Measurements from ENCODE around the gene SIGLEC7. TPM values are rescaled to one million over a fixed set of nuclear protein-coding genes. Genes with fewer than 3 reads are reported as not detected.

SIGLEC7 gene
- total RNA-seq, 2 experiments from 2014 or later, result not detected

DNA sequence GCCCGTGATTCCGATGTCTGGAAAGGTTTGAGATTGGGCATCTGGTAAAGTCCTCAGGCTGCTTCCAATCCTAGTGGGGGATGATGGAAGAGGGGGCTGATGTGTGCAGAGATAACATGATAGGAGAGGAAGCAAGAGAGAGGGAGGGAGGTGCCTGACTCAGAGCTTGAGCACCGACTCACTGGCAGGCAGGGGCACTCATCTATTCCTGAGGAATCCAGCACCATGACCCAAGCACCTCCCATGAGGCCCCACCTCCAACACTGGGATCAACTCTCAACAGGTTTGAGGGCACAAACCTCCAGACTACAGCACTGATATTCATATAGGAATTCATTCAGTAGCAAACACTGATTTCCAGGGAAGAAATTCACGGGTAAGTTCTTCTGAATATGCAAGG is 23.0 kb upstream of the SIGLEC7 start:
- DNase-seq (no peak), ATAC-seq (no peak)
- intact Hi-C loops (cut with DNase I, micrococcal nuclease), result no loop called here
- Mint-ChIP-seq H3K27ac (no peak overlapping the region), H3K36me3 (ENCODE audit: low read depth) (no peaks in the 10 kb centered on the region), H3K4me3 (no peak overlapping the region), H3K9me3 (ENCODE audit: low read depth) (no peaks in the 10 kb centered on the region), H3K27me3 (no peaks in the 10 kb centered on the region), H3K4me1 (peaks cover 35% of the 10 kb centered on the region)
- POLR2A ChIA-PET, result interaction anchor here (0.6 kb wide), 1 partner anchor 213 kb away, joined by 6 read pairs; no protein-coding TSS in a partner anchor
- CTCF ChIA-PET, result interaction anchor here (0.6 kb wide), 1 partner anchor 35 kb away, joined by 3 read pairs; no protein-coding TSS in a partner anchor

DNA sequence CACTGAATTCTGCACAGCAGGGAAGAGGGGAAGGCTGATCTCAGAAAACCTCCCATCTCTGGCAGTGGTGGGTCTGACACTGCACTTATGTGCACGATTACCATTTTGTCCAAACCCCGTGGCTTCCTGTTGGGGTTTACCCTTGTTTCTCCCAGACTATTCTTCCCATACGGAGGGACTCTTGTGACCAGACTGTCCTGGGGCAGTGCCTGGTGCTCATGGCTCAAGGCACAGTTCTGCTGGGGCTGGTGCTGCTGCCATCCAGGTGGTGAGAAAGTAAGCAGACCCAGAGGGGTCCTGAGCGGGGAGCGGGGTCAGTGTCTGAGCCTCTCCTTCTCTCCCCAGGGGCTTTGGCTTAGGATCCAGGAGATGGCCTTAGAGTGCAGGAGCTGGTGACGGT is 22.5 kb upstream of the SIGLEC7 start:
- ChIA-PET POLR2A (no interaction called here), CTCF (interaction anchor here (0.6 to 0.8 kb wide), 2 partner anchors 15 to 35 kb away, joined by 3 read pairs; no protein-coding TSS in a partner anchor)
- intact Hi-C loops (cut with DNase I, micrococcal nuclease), result no loop called here
- H3K9me3 Mint-ChIP-seq (ENCODE audit: low read depth), result no peaks in the 10 kb centered on the region
- no peak overlapping the region for H3K4me3 Mint-ChIP-seq
- H3K27me3 Mint-ChIP-seq, result no peaks in the 10 kb centered on the region
- DNase-seq, result no peak
- no peak overlapping the region for H3K27ac Mint-ChIP-seq
- ATAC-seq, result no peak
- H3K36me3 Mint-ChIP-seq (ENCODE audit: low read depth), result no peaks in the 10 kb centered on the region
- H3K4me1 Mint-ChIP-seq, result peaks cover 40% of the 10 kb centered on the region

DNA sequence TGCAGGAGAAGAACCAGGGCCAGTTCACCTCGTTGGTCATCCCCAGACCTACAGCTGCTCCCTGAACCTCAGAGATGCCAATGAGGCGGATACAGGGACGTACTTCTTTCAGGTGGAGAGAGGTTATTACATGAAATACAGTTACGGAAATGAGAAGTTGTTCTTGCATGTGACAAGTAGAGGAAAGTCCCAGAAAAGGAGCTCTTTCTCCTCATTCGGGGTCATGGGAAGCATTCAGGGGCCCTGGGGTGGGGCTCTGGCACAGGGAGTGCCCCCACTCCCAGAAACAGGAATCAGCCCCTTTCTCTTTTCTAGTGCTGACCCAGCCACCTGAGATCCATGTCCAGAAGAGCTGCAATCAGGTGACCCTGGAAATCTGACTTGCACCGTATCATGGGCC is 21.9 kb upstream of the SIGLEC7 start:
- intact Hi-C loops (cut with DNase I, micrococcal nuclease), result no loop called here
- H3K4me1 Mint-ChIP-seq, result peaks cover 45% of the 10 kb centered on the region
- ChIA-PET POLR2A (no interaction called here), CTCF (interaction anchor here (0.8 to 0.9 kb wide), 3 partner anchors 10 to 150 kb away, joined by 3 read pairs; no protein-coding TSS in a partner anchor)
- no peak overlapping the region for H3K4me3 Mint-ChIP-seq
- no peaks in the 10 kb centered on the region for H3K36me3 Mint-ChIP-seq (ENCODE audit: low read depth)
- no peak overlapping the region for H3K27ac Mint-ChIP-seq
- no peak for ATAC-seq
- H3K27me3 Mint-ChIP-seq, result no peaks in the 10 kb centered on the region
- H3K9me3 Mint-ChIP-seq (ENCODE audit: low read depth), result no peaks in the 10 kb centered on the region
- no peak for DNase-seq

DNA sequence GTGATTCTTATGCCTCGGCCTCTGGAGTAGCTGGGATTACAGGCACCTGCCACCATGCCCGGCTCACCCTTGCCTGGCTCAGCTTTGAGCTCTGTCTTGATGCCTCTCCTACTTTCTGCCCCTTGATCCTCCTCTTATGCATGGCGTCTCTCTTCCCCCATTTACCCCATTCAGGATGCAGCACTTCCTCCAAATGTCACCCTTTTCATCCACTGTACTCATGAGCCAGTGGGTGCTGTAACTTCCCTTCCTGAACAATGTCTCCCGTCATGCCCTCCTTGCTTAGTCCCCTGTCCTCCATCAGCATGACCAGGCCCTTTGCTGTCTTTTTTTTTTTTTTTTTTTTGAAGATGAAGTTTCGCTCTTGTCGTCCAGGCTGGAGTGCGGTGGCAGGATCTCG is 20.8 kb upstream of the SIGLEC7 start:
- no peaks in the 10 kb centered on the region for H3K36me3 Mint-ChIP-seq (ENCODE audit: low read depth)
- ChIA-PET POLR2A (no interaction called here), CTCF (interaction anchor here (0.9 kb wide), 1 partner anchor 9 kb away, joined by 3 read pairs; no protein-coding TSS in a partner anchor)

DNA sequence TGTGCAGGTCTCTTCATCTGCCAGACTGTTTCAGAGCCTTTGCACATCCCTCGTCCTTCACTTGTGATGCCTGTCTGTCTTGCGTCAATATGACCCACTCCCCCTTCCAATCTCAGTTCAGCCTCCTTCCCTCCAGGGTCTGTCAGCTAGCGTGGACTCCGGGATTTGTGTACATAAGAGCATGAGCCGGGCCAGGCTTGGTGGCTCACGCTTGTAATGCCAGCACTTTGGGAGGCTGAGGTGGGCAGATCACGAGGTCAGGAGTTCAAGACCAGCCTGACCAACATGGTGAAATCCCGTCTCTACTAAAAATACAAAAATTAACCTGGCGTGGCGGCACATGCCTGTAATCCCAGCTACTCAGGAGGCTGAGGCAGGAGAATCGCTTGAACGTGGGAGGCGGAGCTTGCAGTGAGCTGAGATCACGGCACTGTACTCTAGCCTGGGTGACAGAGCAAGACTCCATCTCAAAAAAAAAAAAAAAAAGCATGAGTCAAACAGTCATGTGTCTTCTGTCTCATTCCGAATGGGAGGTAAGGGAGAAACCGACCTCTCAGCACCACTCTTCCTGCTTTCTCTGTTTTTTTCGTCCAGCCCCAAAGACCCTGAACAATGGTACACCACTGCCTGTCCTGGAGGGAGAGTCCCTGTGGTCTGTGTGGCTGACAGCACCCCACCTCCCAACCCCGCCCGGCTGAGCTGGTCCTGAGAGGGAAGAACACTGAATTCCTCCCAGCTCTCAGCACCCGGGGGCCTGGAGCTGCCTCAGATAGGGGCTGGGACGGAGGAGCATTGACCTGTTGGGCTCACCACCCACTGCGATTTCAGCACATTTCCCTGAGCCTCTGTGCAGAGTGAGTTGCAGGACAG is 19.8 kb upstream of the SIGLEC7 start:
- peak; percentile 20 for ATAC-seq
- ChIA-PET POLR2A (no interaction called here), CTCF (interaction anchor here (1.4 kb wide), 1 partner anchor 36 kb away, joined by 3 read pairs; no protein-coding TSS in a partner anchor)
- Mint-ChIP-seq H3K27me3 (no peaks in the 10 kb centered on the region), H3K9me3 (ENCODE audit: low read depth) (no peaks in the 10 kb centered on the region), H3K4me3 (no peak overlapping the region), H3K27ac (peak overlapping the region; percentile 67), H3K36me3 (ENCODE audit: low read depth) (no peaks in the 10 kb centered on the region), H3K4me1 (peaks cover 56% of the 10 kb centered on the region)
- no peak for DNase-seq
- intact Hi-C loops (cut with DNase I, micrococcal nuclease), result no loop called here

More for the DNA sequence above, 20.8 kb upstream of the SIGLEC7 start:
- no peaks in the 10 kb centered on the region for H3K27me3 Mint-ChIP-seq
- no peak for DNase-seq
- peaks cover 46% of the 10 kb centered on the region for H3K4me1 Mint-ChIP-seq
- no peaks in the 10 kb centered on the region for H3K9me3 Mint-ChIP-seq (ENCODE audit: low read depth)
- H3K27ac Mint-ChIP-seq, result no peak overlapping the region
- intact Hi-C loops (cut with DNase I, micrococcal nuclease), result no loop called here
- no peak overlapping the region for H3K4me3 Mint-ChIP-seq
- no peak for ATAC-seq

DNA sequence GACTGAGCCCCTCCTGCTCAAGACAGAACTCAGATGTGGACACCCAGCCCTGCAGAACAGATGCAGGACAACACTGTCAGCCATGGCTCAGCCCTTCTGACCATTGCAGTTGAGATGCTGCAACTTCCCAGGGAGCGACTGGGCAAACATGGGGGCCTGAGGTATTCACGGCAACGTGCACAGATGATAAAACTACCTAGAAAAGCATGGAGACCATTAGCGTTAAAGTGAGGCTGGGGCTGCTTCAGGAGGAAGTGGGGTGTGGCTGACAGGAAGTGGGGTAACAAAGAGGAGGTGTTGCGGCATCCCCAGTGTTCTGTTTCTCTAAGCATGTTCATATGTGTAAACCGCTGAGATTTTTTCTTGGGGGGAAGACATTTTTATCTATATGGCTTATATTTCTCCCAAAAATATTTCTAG is 18.7 kb upstream of the SIGLEC7 start:
- H3K4me1 Mint-ChIP-seq, result peaks cover 65% of the 10 kb centered on the region
- peak; percentile 79 for ATAC-seq
- intact Hi-C loops (cut with DNase I, micrococcal nuclease), result no loop called here
- H3K4me3 Mint-ChIP-seq, result peak overlapping the region; percentile 38
- peak overlapping the region; percentile 83 for H3K27ac Mint-ChIP-seq
- DNase-seq, result peak; percentile 71
- POLR2A ChIA-PET, result no interaction called here
- no peaks in the 10 kb centered on the region for H3K36me3 Mint-ChIP-seq (ENCODE audit: low read depth)
- H3K9me3 Mint-ChIP-seq (ENCODE audit: low read depth), result no peaks in the 10 kb centered on the region
- CTCF ChIA-PET, result interaction anchor here (1.4 kb wide), 1 partner anchor 35 kb away, joined by 3 read pairs; no protein-coding TSS in a partner anchor
- H3K27me3 Mint-ChIP-seq, result no peaks in the 10 kb centered on the region

DNA sequence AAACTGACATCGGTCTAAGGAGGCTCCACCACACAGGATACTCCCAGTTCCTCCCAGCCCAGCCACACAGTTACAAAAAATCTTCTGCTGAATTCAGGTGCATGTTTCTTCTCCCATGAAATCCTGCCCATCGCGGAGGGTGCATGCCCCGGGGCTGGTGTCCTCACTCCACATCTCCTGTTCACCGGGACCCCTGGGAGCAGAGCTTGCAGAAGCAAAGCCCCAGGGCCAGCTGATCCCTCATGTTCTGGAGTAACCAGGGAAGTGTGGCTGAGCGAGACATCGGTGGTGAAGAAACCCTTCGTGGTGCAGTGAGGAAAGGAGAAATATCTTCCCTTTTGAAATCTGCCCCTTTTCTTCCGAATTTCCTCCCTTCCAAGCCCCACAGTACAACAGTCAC is 18.3 kb upstream of the SIGLEC7 start:
- no peak for ATAC-seq
- intact Hi-C loops (cut with DNase I, micrococcal nuclease), result no loop called here
- no peaks in the 10 kb centered on the region for H3K27me3 Mint-ChIP-seq
- peak overlapping the region; percentile 38 for H3K4me3 Mint-ChIP-seq
- no peaks in the 10 kb centered on the region for H3K9me3 Mint-ChIP-seq (ENCODE audit: low read depth)
- H3K27ac Mint-ChIP-seq, result peak overlapping the region; percentile 83
- no peak for DNase-seq
- ChIA-PET POLR2A (no interaction called here), CTCF (no interaction called here)
- no peaks in the 10 kb centered on the region for H3K36me3 Mint-ChIP-seq (ENCODE audit: low read depth)
- peaks cover 69% of the 10 kb centered on the region for H3K4me1 Mint-ChIP-seq

DNA sequence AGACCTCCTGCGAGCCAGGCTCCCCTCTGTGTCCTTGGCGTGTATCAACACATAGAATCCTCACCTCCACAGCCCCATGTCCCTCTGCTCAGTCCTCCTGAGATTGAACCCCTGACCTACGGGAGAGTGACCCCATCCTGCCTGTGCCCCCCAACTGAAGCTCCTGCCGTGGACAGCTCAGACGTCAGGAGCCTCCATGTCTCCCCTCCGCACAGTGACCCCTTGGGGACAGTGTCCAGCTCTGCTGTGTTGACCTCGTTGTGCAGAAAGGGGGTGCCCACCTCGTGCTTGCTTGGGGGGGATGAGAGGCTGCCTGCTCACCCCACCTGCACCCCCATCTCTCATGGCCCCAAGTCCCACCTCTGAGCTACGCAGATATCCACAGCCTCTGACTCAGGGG is 17.9 kb upstream of the SIGLEC7 start:
- peaks cover 69% of the 10 kb centered on the region for H3K4me1 Mint-ChIP-seq
- ATAC-seq (no peak), DNase-seq (no peak)
- H3K36me3 Mint-ChIP-seq (ENCODE audit: low read depth), result no peaks in the 10 kb centered on the region
- intact Hi-C loops (cut with DNase I, micrococcal nuclease), result no loop called here
- no peaks in the 10 kb centered on the region for H3K9me3 Mint-ChIP-seq (ENCODE audit: low read depth)
- peak overlapping the region; percentile 38 for H3K4me3 Mint-ChIP-seq
- H3K27ac Mint-ChIP-seq, result peak overlapping the region; percentile 83
- H3K27me3 Mint-ChIP-seq, result no peaks in the 10 kb centered on the region
- ChIA-PET POLR2A (no interaction called here), CTCF (interaction anchor here (0.6 kb wide), 2 partner anchors 12 to 24 kb away, joined by 3 read pairs; no protein-coding TSS in a partner anchor)

DNA sequence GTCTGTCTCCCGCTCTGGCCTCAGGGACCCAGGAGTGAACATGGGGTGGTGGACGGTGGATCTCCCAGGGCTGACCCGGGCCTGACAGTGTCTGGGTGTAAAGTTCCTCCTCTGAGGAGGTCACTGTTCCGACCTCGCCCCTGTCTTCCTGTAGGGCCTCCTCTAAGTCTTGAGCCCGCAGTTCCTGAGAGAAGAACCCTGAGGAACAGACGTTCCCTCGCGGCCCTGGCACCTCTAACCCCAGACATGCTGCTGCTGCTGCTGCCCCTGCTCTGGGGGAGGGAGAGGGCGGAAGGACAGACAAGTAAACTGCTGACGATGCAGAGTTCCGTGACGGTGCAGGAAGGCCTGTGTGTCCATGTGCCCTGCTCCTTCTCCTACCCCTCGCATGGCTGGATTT is 17.4 kb upstream of the SIGLEC7 start, which contains the start of gene SIGLEC9:
SIGLEC9 (plus strand) TSS at position 178 of the 400 bp plus-strand sequence; CDS start at position 247, 69 bp downstream.
- POLR2A ChIA-PET, result no interaction called here
- ATAC-seq (no peak), DNase-seq (no peak)
- intact Hi-C loops (cut with DNase I, micrococcal nuclease), result no loop called here
- H3K36me3 Mint-ChIP-seq (ENCODE audit: low read depth), result no peaks in the 10 kb centered on the region
- CTCF ChIA-PET, result interaction anchor here (0.6 to 0.7 kb wide), 3 partner anchors 12 to 34 kb away, joined by 3 read pairs; no protein-coding TSS in a partner anchor
- peak within 1 kb of the TSS; percentile 83 for H3K27ac Mint-ChIP-seq
- peaks cover 70% of the 10 kb centered on the region for H3K4me1 Mint-ChIP-seq
- H3K9me3 Mint-ChIP-seq (ENCODE audit: low read depth), result no peaks in the 10 kb centered on the region
- H3K4me3 Mint-ChIP-seq, result peak within 1 kb of the TSS; percentile 38
- H3K27me3 Mint-ChIP-seq, result no peaks in the 10 kb centered on the region

DNA sequence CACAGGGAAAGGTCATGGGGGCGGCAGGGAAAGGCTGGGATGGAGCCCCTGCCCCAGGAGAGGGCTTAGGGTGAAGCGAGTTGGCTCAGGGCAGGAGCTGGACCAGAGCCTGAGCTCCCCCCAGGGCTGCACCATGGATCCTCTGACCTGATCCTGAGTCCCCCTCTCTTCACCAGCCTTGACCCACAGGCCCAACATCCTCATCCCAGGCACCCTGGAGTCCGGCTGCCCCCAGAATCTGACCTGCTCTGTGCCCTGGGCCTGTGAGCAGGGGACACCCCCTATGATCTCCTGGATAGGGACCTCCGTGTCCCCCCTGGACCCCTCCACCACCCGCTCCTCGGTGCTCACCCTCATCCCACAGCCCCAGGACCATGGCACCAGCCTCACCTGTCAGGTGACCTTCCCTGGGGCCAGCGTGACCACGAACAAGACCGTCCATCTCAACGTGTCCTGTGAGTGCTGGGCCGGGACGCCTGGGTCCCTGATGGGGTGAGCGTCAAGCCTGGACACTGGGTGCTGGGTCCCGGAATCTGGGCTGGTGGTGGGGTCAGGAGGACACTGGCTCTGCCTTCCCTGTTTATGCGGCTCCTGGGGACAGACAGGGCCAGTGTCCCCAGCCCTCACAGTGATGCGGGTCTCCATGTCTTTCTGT is 16.6 kb upstream of the SIGLEC7 start:
- Mint-ChIP-seq H3K27ac (no peak overlapping the region), H3K9me3 (ENCODE audit: low read depth) (no peaks in the 10 kb centered on the region), H3K4me1 (peaks cover 74% of the 10 kb centered on the region), H3K4me3 (no peak overlapping the region), H3K27me3 (no peaks in the 10 kb centered on the region), H3K36me3 (ENCODE audit: low read depth) (no peaks in the 10 kb centered on the region)
- CTCF ChIA-PET, result interaction anchor here (0.7 kb wide), 1 partner anchor 67 kb away, joined by 3 read pairs; no protein-coding TSS in a partner anchor
- DNase-seq (no peak), ATAC-seq (no peak)
- intact Hi-C loops (cut with DNase I, micrococcal nuclease), result no loop called here
- POLR2A ChIA-PET, result no interaction called here

DNA sequence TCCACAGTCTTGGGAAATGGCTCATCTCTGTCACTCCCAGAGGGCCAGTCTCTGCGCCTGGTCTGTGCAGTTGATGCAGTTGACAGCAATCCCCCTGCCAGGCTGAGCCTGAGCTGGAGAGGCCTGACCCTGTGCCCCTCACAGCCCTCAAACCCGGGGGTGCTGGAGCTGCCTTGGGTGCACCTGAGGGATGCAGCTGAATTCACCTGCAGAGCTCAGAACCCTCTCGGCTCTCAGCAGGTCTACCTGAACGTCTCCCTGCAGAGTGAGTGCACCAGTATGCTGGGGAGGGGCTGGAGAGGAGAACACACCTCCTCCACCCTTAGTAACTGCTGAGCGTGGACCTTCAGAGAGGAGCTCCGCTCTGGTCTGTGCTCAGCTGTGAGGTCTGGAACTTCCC is 15.1 kb upstream of the SIGLEC7 start:
- peaks cover 80% of the 10 kb centered on the region for H3K4me1 Mint-ChIP-seq

More for the DNA sequence above, 15.1 kb upstream of the SIGLEC7 start:
- ATAC-seq (no peak), DNase-seq (no peak)
- Mint-ChIP-seq H3K27me3 (no peaks in the 10 kb centered on the region), H3K4me3 (no peak overlapping the region), H3K36me3 (ENCODE audit: low read depth) (no peaks in the 10 kb centered on the region), H3K27ac (no peak overlapping the region), H3K9me3 (ENCODE audit: low read depth) (no peaks in the 10 kb centered on the region)
- ChIA-PET CTCF (interaction anchor here (0.6 to 1.0 kb wide), 2 partner anchors 32 to 221 kb away, joined by 3 to 7 read pairs; no protein-coding TSS in a partner anchor), POLR2A (interaction anchor here (0.6 to 1.0 kb wide), 2 partner anchors 13 to 172 kb away, joined by 4 to 5 read pairs; no protein-coding TSS in a partner anchor)
- intact Hi-C loops (cut with DNase I, micrococcal nuclease), result no loop called here

Data from activated CD4-positive, alpha-beta T cell treated with anti-CD3 and anti-CD28 coated beads for 36 hours (primary cell).